Smooth muscle cell (in vitro differentiated cells): ENCODE results near the gene BRINP3. TPM values are rescaled to one million over a fixed set of nuclear protein-coding genes. Genes with fewer than 3 reads are reported as not detected.

Experiments used
- DNase-seq: peaks from one replicate; lab custom pipeline; 2025; ENCODE audit not compliant: unreplicated experiment; lab: John Stamatoyannopoulos, UW
- H2AFZ ChIP-seq: fragments of 200-600 bp; sonication (generic); 2 replicates; pipeline ENCODE4 v1.6.0; 2016; ENCODE audit warnings: antibody characterized with exemption, low read depth, mild to moderate bottlenecking
- H3F3A ChIP-seq: fragments of 200-600 bp; sonication (generic); 2 replicates; pipeline ENCODE4 v1.6.0; 2017; ENCODE audit warnings: antibody characterized with exemption, low read depth
- H3K27ac ChIP-seq: fragments of 200-600 bp; sonication (generic); 2 replicates; pipeline ENCODE4 v1.5.1; 2016; ENCODE audit warnings: low read depth, mild to moderate bottlenecking
- H3K27me3 ChIP-seq: fragments of 200-600 bp; sonication (generic); 2 replicates; pipeline ENCODE4 v1.6.1; 2016; ENCODE audit warnings: low read depth, mild to moderate bottlenecking
- H3K36me3 ChIP-seq: fragments of 200-600 bp; sonication (generic); 2 replicates; pipeline ENCODE4 v1.5.1; 2016; ENCODE audit warnings: low read depth
- H3K4me1 ChIP-seq: fragments of 200-600 bp; sonication (generic); 2 replicates; pipeline ENCODE4 v1.5.1; 2016; ENCODE audit warnings: low read depth
- H3K4me2 ChIP-seq: fragments of 200-600 bp; sonication (generic); 2 replicates; pipeline ENCODE4 v1.6.0; 2016; ENCODE audit warnings: mild to moderate bottlenecking
- H3K4me3 ChIP-seq: fragments of 200-600 bp; sonication (generic); 2 replicates; pipeline ENCODE4 v1.5.1; 2016; ENCODE audit warnings: mild to moderate bottlenecking
- H3K79me2 ChIP-seq: fragments of 200-600 bp; sonication (generic); 2 replicates; pipeline ENCODE4 v1.6.0; 2016; ENCODE audit warnings: low read depth, mild to moderate bottlenecking
- H3K9ac ChIP-seq: fragments of 200-600 bp; sonication (generic); 2 replicates; pipeline ENCODE4 v1.6.0; 2016; ENCODE audit warnings: low read depth
- H3K9me3 ChIP-seq: fragments of 200-600 bp; sonication (generic); replicated peaks from 2 replicates; pipeline ENCODE4 v1.5.1; 2016; ENCODE audit warnings: low read depth
- H4K20me1 ChIP-seq: fragments of 200-600 bp; sonication (generic); 2 replicates; pipeline ENCODE4 v1.6.0; 2016; ENCODE audit warnings: low read depth
- WGBS: methylation state at CpG from one replicate; pipeline ENCODE4 v1.1.7; 2016; ENCODE audit warnings: low lambda C conversion rate; 5-methylcytosine and 5-hydroxymethylcytosine counted together
- polyA plus RNA-seq: library from polyadenylated mRNA; unstranded; fragments of >200 nt; fragmentation: Nextera tagmentation; extraction: Ambion mirVana; gene quantifications from 2 replicates; pipeline ENCODE4 v1.2.1, GENCODE V29; 2016
- total RNA-seq: library from RNA; depleted of rRNA; stranded (reverse); fragments of >200 nt; gene quantifications from 2 replicates; pipeline ENCODE4 v1.2.3, GENCODE V29; 2014
- TF ChIP-seq, protein P1 (sequence below): fragments of 200-600 bp; sonication (generic); IDR thresholded peaks from 2 replicates; pipeline ENCODE4 v1.5.1; 2017; ENCODE audit warnings: borderline replicate concordance, mild to moderate bottlenecking, antibody characterized with exemption; ENCODE audit not compliant: insufficient read depth, poor library complexity, severe bottlenecking

The BRINP3 gene
- total and polyA plus RNA-seq, 2 experiments from 2014 or later: not detected

DNA sequence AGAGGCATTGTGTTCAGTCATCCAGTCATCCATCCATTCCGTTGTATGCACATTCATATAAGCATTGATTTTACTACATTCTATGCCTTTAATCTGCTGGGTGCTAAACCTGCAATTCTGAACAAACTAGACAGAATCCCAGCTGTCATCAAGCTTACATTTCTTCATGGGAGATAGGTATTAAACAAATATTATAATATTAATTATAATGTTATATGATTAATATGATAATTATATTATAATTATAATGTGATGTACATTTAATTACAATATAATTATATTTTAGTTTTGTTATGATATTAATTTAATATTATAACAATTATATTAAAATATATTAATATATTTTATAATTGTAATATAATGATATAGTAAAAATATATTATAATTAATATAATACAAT lies 112.4 kb downstream of the BRINP3 start:
- no peaks in the 10 kb centered on the region for H3K4me1 ChIP-seq
- H3K27me3 ChIP-seq: no peaks in the 10 kb centered on the region
- H3K4me2 ChIP-seq: no peak overlapping the region
- H3F3A ChIP-seq: no peaks in the 10 kb centered on the region
- H3K9me3 ChIP-seq: no peaks in the 10 kb centered on the region
- H2AFZ ChIP-seq: no peak overlapping the region
- DNase-seq: no peak
- TF ChIP-seq, protein P1, sequence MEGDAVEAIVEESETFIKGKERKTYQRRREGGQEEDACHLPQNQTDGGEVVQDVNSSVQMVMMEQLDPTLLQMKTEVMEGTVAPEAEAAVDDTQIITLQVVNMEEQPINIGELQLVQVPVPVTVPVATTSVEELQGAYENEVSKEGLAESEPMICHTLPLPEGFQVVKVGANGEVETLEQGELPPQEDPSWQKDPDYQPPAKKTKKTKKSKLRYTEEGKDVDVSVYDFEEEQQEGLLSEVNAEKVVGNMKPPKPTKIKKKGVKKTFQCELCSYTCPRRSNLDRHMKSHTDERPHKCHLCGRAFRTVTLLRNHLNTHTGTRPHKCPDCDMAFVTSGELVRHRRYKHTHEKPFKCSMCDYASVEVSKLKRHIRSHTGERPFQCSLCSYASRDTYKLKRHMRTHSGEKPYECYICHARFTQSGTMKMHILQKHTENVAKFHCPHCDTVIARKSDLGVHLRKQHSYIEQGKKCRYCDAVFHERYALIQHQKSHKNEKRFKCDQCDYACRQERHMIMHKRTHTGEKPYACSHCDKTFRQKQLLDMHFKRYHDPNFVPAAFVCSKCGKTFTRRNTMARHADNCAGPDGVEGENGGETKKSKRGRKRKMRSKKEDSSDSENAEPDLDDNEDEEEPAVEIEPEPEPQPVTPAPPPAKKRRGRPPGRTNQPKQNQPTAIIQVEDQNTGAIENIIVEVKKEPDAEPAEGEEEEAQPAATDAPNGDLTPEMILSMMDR: no peak
- no peaks in the 10 kb centered on the region for H3K79me2 ChIP-seq
- no peak overlapping the region for H3K4me3 ChIP-seq
- H3K27ac ChIP-seq: no peak overlapping the region
- no peaks in the 10 kb centered on the region for H3K36me3 ChIP-seq
- 100% methylated on average over 1 of the region's 1 CpG for WGBS
- no peaks in the 10 kb centered on the region for H4K20me1 ChIP-seq
- no peak overlapping the region for H3K9ac ChIP-seq

DNA sequence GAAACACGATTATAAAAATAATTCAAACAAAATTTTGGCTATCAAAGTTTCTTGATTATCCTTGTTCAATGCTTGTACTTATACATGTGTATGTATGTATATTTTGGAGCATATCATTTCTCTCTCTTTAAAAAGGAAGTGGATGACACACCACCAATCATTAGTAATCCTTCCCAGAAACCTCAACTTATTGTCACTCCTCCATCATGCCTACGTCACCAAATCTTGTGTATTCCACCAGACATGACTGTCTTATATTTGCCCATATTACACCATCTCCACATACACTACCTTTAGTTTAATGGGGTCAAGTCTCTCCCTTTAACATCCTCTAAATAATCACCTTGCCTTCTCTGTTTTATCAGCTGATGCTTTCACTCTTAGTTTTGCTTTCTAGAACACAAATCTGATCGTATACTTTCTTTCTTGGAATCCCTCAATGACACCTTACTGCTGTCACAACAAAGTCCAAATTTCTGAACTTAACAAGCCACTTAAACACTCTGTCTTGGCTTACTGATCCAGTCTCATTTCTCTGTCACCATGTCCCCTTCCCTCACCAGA lies 124.0 kb downstream of the BRINP3 start:
- no peak for DNase-seq
- 57% methylated on average over 3 of the region's 3 CpGs for WGBS
- Histone ChIP-seq H3K4me3 (no peak overlapping the region), H3K9ac (no peak overlapping the region), H3K36me3 (no peaks in the 10 kb centered on the region), H3F3A (no peaks in the 10 kb centered on the region), H3K27ac (no peak overlapping the region), H3K9me3 (no peaks in the 10 kb centered on the region), H3K4me1 (no peaks in the 10 kb centered on the region), H3K27me3 (no peaks in the 10 kb centered on the region), H4K20me1 (no peaks in the 10 kb centered on the region), H3K79me2 (no peaks in the 10 kb centered on the region), H3K4me2 (no peak overlapping the region), H2AFZ (no peak overlapping the region)
- TF ChIP-seq, protein P1: no peak

DNA sequence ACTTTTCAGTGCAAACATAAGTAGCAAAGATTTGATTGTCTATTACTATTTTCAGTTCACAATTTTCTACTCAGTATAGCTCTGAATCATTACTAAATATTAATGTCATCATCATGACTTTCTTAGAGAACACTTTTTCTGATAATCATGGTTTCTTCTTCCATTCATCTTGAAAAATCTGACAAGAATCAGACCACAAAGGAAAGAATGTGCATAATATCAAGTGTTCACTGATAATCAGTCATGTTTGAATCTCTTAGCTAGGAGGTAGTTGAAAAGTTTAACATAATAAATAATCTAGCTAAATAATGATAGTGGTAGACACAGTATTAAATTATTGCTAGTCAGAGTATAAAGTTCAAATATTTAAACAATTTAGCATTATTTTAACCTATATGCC lies 133.2 kb downstream of the BRINP3 start:
- Histone ChIP-seq H3F3A (no peaks in the 10 kb centered on the region), H3K27ac (no peak overlapping the region), H3K9me3 (no peaks in the 10 kb centered on the region), H3K27me3 (no peaks in the 10 kb centered on the region), H4K20me1 (no peaks in the 10 kb centered on the region), H3K79me2 (no peaks in the 10 kb centered on the region), H2AFZ (no peak overlapping the region), H3K4me3 (no peak overlapping the region), H3K36me3 (no peaks in the 10 kb centered on the region), H3K9ac (no peak overlapping the region), H3K4me1 (no peaks in the 10 kb centered on the region), H3K4me2 (no peak overlapping the region)
- TF ChIP-seq, protein P1: no peak
- DNase-seq: no peak

DNA sequence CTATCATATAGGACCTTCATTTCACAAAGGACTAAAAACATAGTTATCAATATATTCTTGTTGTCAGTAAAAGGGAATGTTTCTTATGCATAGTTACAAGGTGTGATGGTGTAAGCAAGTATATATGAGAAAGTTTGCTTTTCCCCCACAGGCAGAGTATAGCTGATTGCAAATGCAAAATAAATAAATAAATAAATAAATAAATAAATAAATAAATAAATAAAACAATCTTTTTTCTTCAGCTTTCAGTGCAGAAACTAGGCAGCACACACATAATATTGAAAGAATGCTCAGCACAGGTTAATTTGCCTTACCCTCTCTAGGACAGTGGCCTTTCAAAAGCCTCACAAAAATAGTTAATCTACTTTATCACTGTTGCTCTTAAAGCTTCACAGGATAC lies 138.8 kb downstream of the BRINP3 start:
- TF ChIP-seq, protein P1: no peak
- no peaks in the 10 kb centered on the region for H3F3A ChIP-seq

More for the DNA sequence above, 138.8 kb downstream of the BRINP3 start:
- H2AFZ ChIP-seq: no peak overlapping the region
- no peaks in the 10 kb centered on the region for H3K27me3 ChIP-seq
- no peak overlapping the region for H3K9ac ChIP-seq
- no peak overlapping the region for H3K27ac ChIP-seq
- no peaks in the 10 kb centered on the region for H3K79me2 ChIP-seq
- no peaks in the 10 kb centered on the region for H4K20me1 ChIP-seq
- H3K4me1 ChIP-seq: no peaks in the 10 kb centered on the region
- no peaks in the 10 kb centered on the region for H3K9me3 ChIP-seq
- no peak for DNase-seq
- no peak overlapping the region for H3K4me2 ChIP-seq
- no peaks in the 10 kb centered on the region for H3K36me3 ChIP-seq
- H3K4me3 ChIP-seq: no peak overlapping the region
